Neuronal stem cell (in vitro differentiated cells): Measurements from ENCODE around the gene CCM2.
A peak's percentile ranks its signal among the peaks of the same experiment; 100 is the strongest.
"Not testable (repeated sequence)": the region's sequence is repeated elsewhere in the genome, so short reads cannot be mapped to it uniquely, and the experiment has no call there.

Experiments
- DNase-seq: peaks from one replicate; pipeline ENCODE4 v3.0.0-alpha.2; 2013; ENCODE audit warnings: low spot score
- H2AFZ ChIP-seq: one replicate; pipeline ENCODE4 v1.6.1; 2013; ENCODE audit warnings: mild to moderate bottlenecking, low read length, inconsistent platforms
- H2AK5ac ChIP-seq: 2 replicates; pipeline ENCODE4 v1.6.1; 2013; ENCODE audit warnings: low read depth, mild to moderate bottlenecking, inconsistent platforms, low read length, moderate library complexity, mixed read lengths
- H2BK120ac ChIP-seq: 2 replicates; pipeline ENCODE4 v1.6.1; 2013; ENCODE audit warnings: low read depth, mild to moderate bottlenecking, inconsistent platforms, low read length, moderate library complexity, mixed read lengths
- H2BK12ac ChIP-seq: one replicate; pipeline ENCODE4 v1.6.1; 2013; ENCODE audit warnings: low read length, inconsistent platforms
- H2BK15ac ChIP-seq: 2 replicates; pipeline ENCODE4 v1.6.1; 2013; ENCODE audit warnings: mild to moderate bottlenecking, low read length, inconsistent platforms, mixed read lengths
- H2BK5ac ChIP-seq: one replicate; pipeline ENCODE4 v1.6.1; 2013; ENCODE audit warnings: inconsistent platforms, mild to moderate bottlenecking, low read length, moderate library complexity
- H3K14ac ChIP-seq: one replicate; pipeline ENCODE4 v1.6.1; 2013; ENCODE audit warnings: low read length, inconsistent platforms
- H3K18ac ChIP-seq: 2 replicates; pipeline ENCODE4 v1.6.1; 2013; ENCODE audit warnings: low read length, inconsistent platforms
- H3K23ac ChIP-seq: 2 replicates; pipeline ENCODE4 v1.6.1; 2013; ENCODE audit warnings: low read depth, mild to moderate bottlenecking, mixed read lengths, low read length, inconsistent platforms; ENCODE audit not compliant: poor library complexity
- H3K27ac ChIP-seq: replicated peaks from 3 replicates; pipeline ENCODE4 v1.5.1; 2013; ENCODE audit warnings: low read length, inconsistent platforms
- H3K27me3 ChIP-seq, 3 experiments: 2 replicates each; pipeline ENCODE4 v1.6.1; 2013; ENCODE audit warnings: low read length in 3 of 3, mild to moderate bottlenecking in 2 of 3, inconsistent platforms in 1 of 3, low read depth in 1 of 3, mixed read lengths in 1 of 3, moderate library complexity in 1 of 3; ENCODE audit not compliant: control insufficient read depth in 3 of 3, insufficient read depth in 3 of 3
- H3K36me3 ChIP-seq, 2 donors: replicated peaks in 1 of 2; 2 replicates each; pipeline ENCODE4 v1.6.1; 2013; ENCODE audit warnings: low read length in 2 of 2; ENCODE audit not compliant: control insufficient read depth in 2 of 2, insufficient read depth in 2 of 2
- H3K4ac ChIP-seq: 2 replicates; pipeline ENCODE4 v1.6.1; 2013; ENCODE audit warnings: inconsistent platforms, mild to moderate bottlenecking, low read length, moderate library complexity
- H3K4me1 ChIP-seq, 2 donors: 1 replicate in 1 of 2; 2 replicates in 1 of 2; pipeline ENCODE4 v1.6.1; 2013; ENCODE audit warnings: low read length in 2 of 2, low read depth in 1 of 2; ENCODE audit not compliant: control insufficient read depth in 2 of 2, insufficient read depth in 1 of 2
- H3K4me2 ChIP-seq: one replicate; pipeline ENCODE4 v1.6.1; 2013; ENCODE audit warnings: mild to moderate bottlenecking, low read length, inconsistent platforms; ENCODE audit not compliant: insufficient read depth, poor library complexity, severe bottlenecking
- H3K4me3 ChIP-seq, 2 donors: 2 replicates each; pipeline ENCODE4 v1.5.1; 2013; ENCODE audit warnings: low read length in 2 of 2, mild to moderate bottlenecking in 2 of 2, inconsistent platforms in 1 of 2, moderate library complexity in 1 of 2
- H3K79me1 ChIP-seq: one replicate; pipeline ENCODE4 v1.6.1; 2013; ENCODE audit warnings: low read depth, mild to moderate bottlenecking, inconsistent platforms, low read length, moderate library complexity
- H3K9ac ChIP-seq: one replicate; pipeline ENCODE4 v1.6.1; 2013; ENCODE audit warnings: mild to moderate bottlenecking, low read depth, low read length, inconsistent platforms; ENCODE audit not compliant: poor library complexity
- H3K9me3 ChIP-seq, 2 donors: replicated peaks in 1 of 2; 2 replicates each; pipeline versions ENCODE3 to v1.6.1; 2013; ENCODE audit warnings: low read length in 2 of 2, mild to moderate bottlenecking in 2 of 2, inconsistent platforms in 1 of 2, low read depth in 1 of 2, mixed read lengths in 1 of 2, moderate library complexity in 1 of 2; ENCODE audit not compliant: control insufficient read depth in 2 of 2, insufficient read depth in 1 of 2
- H4K8ac ChIP-seq: one replicate; pipeline ENCODE4 v1.6.1; 2013; ENCODE audit warnings: low read depth, mild to moderate bottlenecking, inconsistent platforms, low read length, moderate library complexity
- H4K91ac ChIP-seq: one replicate; pipeline ENCODE4 v1.6.1; 2013; ENCODE audit warnings: low read length, low read depth, mild to moderate bottlenecking, inconsistent platforms; ENCODE audit not compliant: poor library complexity
- WGBS, 2 donors: extraction: QIAGEN DNeasy Blood & Tissue Kit; methylation state at CpG; one replicate each; pipeline ENCODE4 v1.1.7; 2013; ENCODE audit warnings: missing lambda C conversion rate in 2 of 2, mixed read lengths in 1 of 2; ENCODE audit not compliant: insufficient read length in 2 of 2, insufficient replicate concordance in 1 of 2; ENCODE audit errors: extremely low coverage in 2 of 2; 5-methylcytosine and 5-hydroxymethylcytosine counted together

Gene CCM2

GRCh38 chr7:45025473-45025872 lies 25.5 kb downstream of the CCM2 start:
- not testable (repeated sequence) for H2AFZ ChIP-seq, H2BK12ac ChIP-seq, DNase-seq, H3K14ac ChIP-seq, H3K9ac ChIP-seq, H3K27me3 ChIP-seq, H3K9me3 ChIP-seq, H3K79me1 ChIP-seq, H2AK5ac ChIP-seq, H3K4me2 ChIP-seq, H3K27ac ChIP-seq, H2BK5ac ChIP-seq, H3K4me1 ChIP-seq, H3K18ac ChIP-seq, H2BK15ac ChIP-seq, H4K91ac ChIP-seq, H3K4me3 ChIP-seq, H3K23ac ChIP-seq, H2BK120ac ChIP-seq, H4K8ac ChIP-seq, H3K4ac ChIP-seq
- no CpG with 5 or more reads among the region's 12 CpGs for WGBS, 2 donors
- peaks cover 8 to 24% of the 10 kb centered on the region in 2 donors for H3K36me3 ChIP-seq

DNA sequence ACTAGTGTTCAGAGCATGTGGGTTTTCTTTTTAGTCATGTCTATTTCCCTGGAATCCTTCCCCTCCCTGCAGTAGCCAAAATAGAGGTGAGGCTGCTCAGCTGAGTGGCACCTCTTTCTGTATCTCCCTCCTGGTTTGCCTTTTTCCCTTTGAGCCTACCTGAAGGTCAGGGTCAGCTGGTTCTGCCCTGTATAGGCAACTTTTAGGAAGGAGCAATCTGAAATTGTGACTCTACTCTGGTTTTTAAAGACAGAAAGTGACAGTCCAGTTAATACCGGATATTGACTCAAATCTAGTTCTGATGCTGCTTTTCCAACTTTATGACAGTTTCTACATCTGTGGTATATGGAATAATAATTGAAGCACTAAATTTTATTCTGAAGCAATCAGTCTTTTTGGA lies 26.0 kb downstream of the CCM2 start:
- WGBS, 2 donors, result no CpG with 5 or more reads among the region's 1 CpG
- Histone ChIP-seq H2AFZ (no peak overlapping the region), H3K79me1 (peaks cover 5% of the 10 kb centered on the region)

DNA sequence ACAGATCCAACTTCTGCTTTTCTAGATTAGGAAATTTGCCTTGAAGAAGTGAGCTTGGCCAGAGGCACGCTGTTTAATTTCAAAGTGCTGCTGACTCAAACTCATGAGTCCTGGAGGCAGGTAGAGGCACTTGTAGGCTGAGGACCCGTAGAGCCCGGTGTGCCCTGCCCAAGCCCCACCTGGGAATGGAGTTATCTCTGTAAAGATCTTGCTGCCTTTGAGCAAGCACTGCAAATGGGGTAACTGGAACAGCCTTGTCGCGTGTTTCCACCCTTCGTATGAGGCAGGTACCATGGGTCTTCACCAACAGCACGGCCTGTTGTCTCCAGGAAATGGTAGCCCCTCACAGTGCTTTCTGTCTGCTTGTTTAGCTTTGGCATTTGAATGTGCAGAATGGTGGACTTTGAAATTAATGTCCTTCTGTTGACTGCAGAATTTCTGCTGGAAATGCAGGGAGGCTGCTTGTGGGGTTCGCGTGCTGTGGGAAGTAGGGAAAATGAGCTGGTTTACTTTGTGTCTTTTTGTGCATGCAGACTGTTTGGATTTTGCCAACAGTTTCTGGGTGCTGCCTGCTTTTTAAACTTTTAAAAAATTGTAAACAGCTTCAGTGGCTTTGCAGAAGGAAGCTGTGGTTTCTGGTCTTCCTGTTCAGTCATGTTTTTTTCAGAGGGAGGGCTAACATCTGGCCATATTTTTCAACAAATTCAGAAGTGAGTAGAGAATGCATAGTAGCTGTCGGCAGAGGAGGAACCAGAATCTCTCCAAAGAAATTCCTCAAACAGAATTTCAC lies 27.2 kb downstream of the CCM2 start:
- no peak overlapping the region for H2BK120ac ChIP-seq
- H2AK5ac ChIP-seq, result no peak overlapping the region
- no peak for DNase-seq
- no peak overlapping the region for H2BK15ac ChIP-seq
- H2AFZ ChIP-seq, result no peak overlapping the region
- peaks cover 6 to 24% of the 10 kb centered on the region in 2 donors for H3K36me3 ChIP-seq
- peaks cover 0 to 7% of the 10 kb centered on the region in 2 donors for H3K9me3 ChIP-seq
- no peak overlapping the region for H4K8ac ChIP-seq
- no peak overlapping the region for H3K9ac ChIP-seq
- H3K14ac ChIP-seq, result no peak overlapping the region
- H3K18ac ChIP-seq, result no peak overlapping the region
- no CpG with 5 or more reads among the region's 10 CpGs for WGBS, 2 donors
- peaks cover 5% of the 10 kb centered on the region for H3K79me1 ChIP-seq
- peak overlapping the region in 1 of 2 donors; percentile 30 for H3K4me3 ChIP-seq
- no peak overlapping the region for H3K4ac ChIP-seq
- H3K4me2 ChIP-seq, result no peak overlapping the region
- H4K91ac ChIP-seq, result no peak overlapping the region
- no peaks in the 10 kb centered on the region for H3K27me3 ChIP-seq
- no peak overlapping the region for H3K23ac ChIP-seq
- no peak overlapping the region for H3K27ac ChIP-seq
- H2BK5ac ChIP-seq, result no peak overlapping the region
- H3K4me1 ChIP-seq, result no peaks in the 10 kb centered on the region
- H2BK12ac ChIP-seq, result no peak overlapping the region

More for the DNA sequence above, 26.0 kb downstream of the CCM2 start:
- H3K4ac ChIP-seq, result no peak overlapping the region
- no peak overlapping the region for H4K91ac ChIP-seq
- H3K4me1 ChIP-seq, result peaks cover under 1 to 1% of the 10 kb centered on the region in 2 donors
- no peaks in the 10 kb centered on the region for H3K27me3 ChIP-seq
- no peak overlapping the region for H3K4me3 ChIP-seq
- H4K8ac ChIP-seq, result no peak overlapping the region
- H2BK120ac ChIP-seq, result no peak overlapping the region
- H3K36me3 ChIP-seq, result peaks cover 6 to 24% of the 10 kb centered on the region in 2 donors
- H3K14ac ChIP-seq, result no peak overlapping the region
- H3K27ac ChIP-seq, result no peak overlapping the region
- no peak overlapping the region for H3K18ac ChIP-seq
- no peak overlapping the region for H3K23ac ChIP-seq
- no peak overlapping the region for H2BK5ac ChIP-seq
- H2AK5ac ChIP-seq, result no peak overlapping the region
- no peak overlapping the region for H2BK12ac ChIP-seq
- peaks cover 0 to 7% of the 10 kb centered on the region in 2 donors for H3K9me3 ChIP-seq
- no peak overlapping the region for H3K9ac ChIP-seq
- no peak overlapping the region for H3K4me2 ChIP-seq
- DNase-seq, result no peak
- no peak overlapping the region for H2BK15ac ChIP-seq

DNA sequence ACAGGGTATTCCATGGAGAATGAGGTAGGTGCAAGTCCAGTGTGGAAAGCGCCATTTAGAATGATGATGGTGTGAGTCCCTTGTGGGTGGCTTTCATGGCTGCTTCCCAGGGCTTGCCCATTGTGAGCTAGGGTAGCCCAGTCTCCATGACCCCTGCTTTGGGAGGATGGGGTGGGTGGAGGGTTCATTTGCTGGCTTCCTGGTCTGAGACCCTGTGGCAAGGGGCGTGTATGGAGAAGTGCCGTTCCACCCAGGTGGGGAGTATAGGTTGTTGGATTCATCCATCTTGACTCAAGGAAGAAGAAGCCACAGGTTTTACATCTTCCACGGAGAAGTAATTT lies 27.7 kb downstream of the CCM2 start:
- no peak for DNase-seq
- Histone ChIP-seq H3K4ac (no peak overlapping the region), H3K79me1 (peaks cover 5% of the 10 kb centered on the region), H3K27me3 (no peaks in the 10 kb centered on the region), H2AK5ac (no peak overlapping the region), H3K4me1 (no peaks in the 10 kb centered on the region), H2BK15ac (no peak overlapping the region), H4K91ac (no peak overlapping the region), H3K14ac (no peak overlapping the region), H2AFZ (no peak overlapping the region), H4K8ac (peak overlapping the region; percentile 25), H2BK5ac (no peak overlapping the region), H3K23ac (no peak overlapping the region), H3K9ac (no peak overlapping the region), H2BK12ac (no peak overlapping the region), H2BK120ac (no peak overlapping the region), H3K27ac (no peak overlapping the region), H3K9me3 (peaks cover 0 to 7% of the 10 kb centered on the region in 2 donors), H3K36me3 (peaks cover 6 to 24% of the 10 kb centered on the region in 2 donors), H3K18ac (no peak overlapping the region), H3K4me2 (no peak overlapping the region), H3K4me3 (no peak overlapping the region)
- no CpG with 5 or more reads among the region's 4 CpGs for WGBS, 2 donors
